ENCODE data around the gene SH3RF1.

SH3RF1 gene

GRCh38 chr4:169119536-169119935 lies 151.2 kb downstream of the SH3RF1 start:
- DNase-seq (ENCODE audit: low spot score), result no peak
- Histone ChIP-seq H2BK15ac (ENCODE audit: low read length) (no peak overlapping the region), H2AFZ (ENCODE audit: low read length) (no peak overlapping the region), H2BK12ac (ENCODE audit: low read length) (no peak overlapping the region), H3K18ac (ENCODE audit: low read length) (no peak overlapping the region), H3K9me3 (replicated peaks in 1 of 2; ENCODE audit: control insufficient read depth in 2 of 2, insufficient read depth in 1 of 2, low read depth in 1 of 2, low read length in 2 of 2) (no peaks in the 10 kb centered on the region), H4K8ac (ENCODE audit: low read depth, low read length) (no peak overlapping the region), H3K36me3 (replicated peaks in 1 of 2; ENCODE audit: control insufficient read depth in 2 of 2, insufficient read depth in 2 of 2, low read length in 2 of 2) (peaks cover 21 to 89% of the 10 kb centered on the region in 2 donors), H3K23ac (ENCODE audit: low read depth, low read length, poor library complexity) (no peak overlapping the region), H3K4me3 (ENCODE audit: low read length in 2 of 2) (no peak overlapping the region), H4K91ac (ENCODE audit: low read depth, low read length, poor library complexity) (no peak overlapping the region), H3K27me3 (ENCODE audit: control insufficient read depth in 3 of 3, insufficient read depth in 3 of 3, low read depth in 1 of 3, low read length in 3 of 3) (no peaks in the 10 kb centered on the region), H3K4me1 (ENCODE audit: control insufficient read depth in 2 of 2, insufficient read depth in 1 of 2, low read depth in 1 of 2, low read length in 2 of 2) (peaks cover 0 to 3% of the 10 kb centered on the region in 2 donors), H2AK5ac (ENCODE audit: low read depth, low read length) (no peak overlapping the region), H2BK120ac (ENCODE audit: low read depth, low read length) (no peak overlapping the region), H2BK5ac (ENCODE audit: low read length) (no peak overlapping the region), H3K9ac (ENCODE audit: low read depth, low read length, poor library complexity) (no peak overlapping the region), H3K4ac (ENCODE audit: low read length) (no peak overlapping the region), H3K27ac (replicated peaks; ENCODE audit: low read length) (no peak overlapping the region), H3K14ac (ENCODE audit: low read length) (no peak overlapping the region), H3K4me2 (ENCODE audit: insufficient read depth, low read length, poor library complexity, severe bottlenecking) (no peak overlapping the region), H3K79me1 (ENCODE audit: low read depth, low read length) (no peaks in the 10 kb centered on the region)
- no CpG with 5 or more reads among the region's 3 CpGs for WGBS, 2 donors (ENCODE audit: extremely low coverage in 2 of 2, insufficient read length in 2 of 2, insufficient replicate concordance in 1 of 2)

GRCh38 chr4:169117591-169118081 lies 153.1 kb downstream of the SH3RF1 start:
- WGBS, 2 donors (ENCODE audit: extremely low coverage in 2 of 2, insufficient read length in 2 of 2, insufficient replicate concordance in 1 of 2), result 100% methylated on average over 1 of the region's 7 CpGs
- Histone ChIP-seq H3K4ac (ENCODE audit: low read length) (no peak overlapping the region), H3K4me2 (ENCODE audit: insufficient read depth, low read length, poor library complexity, severe bottlenecking) (no peak overlapping the region), H3K23ac (ENCODE audit: low read depth, low read length, poor library complexity) (no peak overlapping the region), H3K18ac (ENCODE audit: low read length) (no peak overlapping the region), H3K27ac (replicated peaks; ENCODE audit: low read length) (no peak overlapping the region), H4K8ac (ENCODE audit: low read depth, low read length) (no peak overlapping the region), H2BK15ac (ENCODE audit: low read length) (no peak overlapping the region), H2AFZ (ENCODE audit: low read length) (no peak overlapping the region), H3K36me3 (replicated peaks in 1 of 2; ENCODE audit: control insufficient read depth in 2 of 2, insufficient read depth in 2 of 2, low read length in 2 of 2) (peaks cover 26 to 96% of the 10 kb centered on the region in 2 donors), H3K27me3 (ENCODE audit: control insufficient read depth in 3 of 3, insufficient read depth in 3 of 3, low read depth in 1 of 3, low read length in 3 of 3) (no peaks in the 10 kb centered on the region), H3K9ac (ENCODE audit: low read depth, low read length, poor library complexity) (no peak overlapping the region), H2BK5ac (ENCODE audit: low read length) (no peak overlapping the region), H2BK12ac (ENCODE audit: low read length) (no peak overlapping the region), H2BK120ac (ENCODE audit: low read depth, low read length) (no peak overlapping the region), H4K91ac (ENCODE audit: low read depth, low read length, poor library complexity) (no peak overlapping the region), H3K4me3 (ENCODE audit: low read length in 2 of 2) (no peak overlapping the region), H3K9me3 (replicated peaks in 1 of 2; ENCODE audit: control insufficient read depth in 2 of 2, insufficient read depth in 1 of 2, low read depth in 1 of 2, low read length in 2 of 2) (no peaks in the 10 kb centered on the region), H3K79me1 (ENCODE audit: low read depth, low read length) (no peaks in the 10 kb centered on the region), H2AK5ac (ENCODE audit: low read depth, low read length) (no peak overlapping the region), H3K4me1 (ENCODE audit: control insufficient read depth in 2 of 2, insufficient read depth in 1 of 2, low read depth in 1 of 2, low read length in 2 of 2) (peaks cover 0 to 2% of the 10 kb centered on the region in 2 donors), H3K14ac (ENCODE audit: low read length) (no peak overlapping the region)
- DNase-seq (ENCODE audit: low spot score), result no peak

- H3K14ac ChIP-seq (ENCODE audit: low read length), result no peak overlapping the region
- H3K4me3 ChIP-seq (ENCODE audit: low read length in 2 of 2), result no peak overlapping the region
- no peaks in the 10 kb centered on the region for H3K79me1 ChIP-seq (ENCODE audit: low read depth, low read length)
- no peak overlapping the region for H3K4ac ChIP-seq (ENCODE audit: low read length)
- DNase-seq (ENCODE audit: low spot score), result no peak
- no peak overlapping the region for H3K4me2 ChIP-seq (ENCODE audit: insufficient read depth, low read length, poor library complexity, severe bottlenecking)
- WGBS, 2 donors (ENCODE audit: extremely low coverage in 2 of 2, insufficient read length in 2 of 2, insufficient replicate concordance in 1 of 2), result no CpG with 5 or more reads among the region's 12 CpGs
- no peak overlapping the region for H3K9ac ChIP-seq (ENCODE audit: low read depth, low read length, poor library complexity)
- peak overlapping the region; percentile 7 for H4K8ac ChIP-seq (ENCODE audit: low read depth, low read length)
- no peak overlapping the region for H4K91ac ChIP-seq (ENCODE audit: low read depth, low read length, poor library complexity)
- H3K27ac ChIP-seq (replicated peaks; ENCODE audit: low read length), result no peak overlapping the region
- no peak overlapping the region for H2BK5ac ChIP-seq (ENCODE audit: low read length)
- H2BK15ac ChIP-seq (ENCODE audit: low read length), result no peak overlapping the region
- peak overlapping the region; percentile 33 for H2BK12ac ChIP-seq (ENCODE audit: low read length)
- peaks cover 26 to 97% of the 10 kb centered on the region in 2 donors for H3K36me3 ChIP-seq (replicated peaks in 1 of 2; ENCODE audit: control insufficient read depth in 2 of 2, insufficient read depth in 2 of 2, low read length in 2 of 2)
- H2BK120ac ChIP-seq (ENCODE audit: low read depth, low read length), result no peak overlapping the region
- H3K4me1 ChIP-seq (ENCODE audit: control insufficient read depth in 2 of 2, insufficient read depth in 1 of 2, low read depth in 1 of 2, low read length in 2 of 2), result peaks cover 0 to 2% of the 10 kb centered on the region in 2 donors
- H3K9me3 ChIP-seq (replicated peaks in 1 of 2; ENCODE audit: control insufficient read depth in 2 of 2, insufficient read depth in 1 of 2, low read depth in 1 of 2, low read length in 2 of 2), result no peaks in the 10 kb centered on the region
- H2AFZ ChIP-seq (ENCODE audit: low read length), result no peak overlapping the region
- H3K18ac ChIP-seq (ENCODE audit: low read length), result peak overlapping the region; percentile 11
- H3K27me3 ChIP-seq (ENCODE audit: control insufficient read depth in 3 of 3, insufficient read depth in 3 of 3, low read depth in 1 of 3, low read length in 3 of 3), result no peaks in the 10 kb centered on the region
- no peak overlapping the region for H3K23ac ChIP-seq (ENCODE audit: low read depth, low read length, poor library complexity)
- no peak overlapping the region for H2AK5ac ChIP-seq (ENCODE audit: low read depth, low read length)
Measured at GRCh38 chr4:169116270-169116901, 154.4 kb downstream of the SH3RF1 start.

GRCh38 chr4:169115897-169116254 lies 154.9 kb downstream of the SH3RF1 start:
- Histone ChIP-seq H3K4ac (ENCODE audit: low read length) (no peak overlapping the region), H2BK15ac (ENCODE audit: low read length) (no peak overlapping the region), H3K18ac (ENCODE audit: low read length) (no peak overlapping the region), H3K9ac (ENCODE audit: low read depth, low read length, poor library complexity) (no peak overlapping the region), H2AFZ (ENCODE audit: low read length) (no peak overlapping the region), H3K4me2 (ENCODE audit: insufficient read depth, low read length, poor library complexity, severe bottlenecking) (no peak overlapping the region), H2AK5ac (ENCODE audit: low read depth, low read length) (no peak overlapping the region), H3K9me3 (replicated peaks in 1 of 2; ENCODE audit: control insufficient read depth in 2 of 2, insufficient read depth in 1 of 2, low read depth in 1 of 2, low read length in 2 of 2) (no peaks in the 10 kb centered on the region), H2BK120ac (ENCODE audit: low read depth, low read length) (no peak overlapping the region), H3K27ac (replicated peaks; ENCODE audit: low read length) (no peak overlapping the region), H2BK12ac (ENCODE audit: low read length) (no peak overlapping the region), H3K4me3 (ENCODE audit: low read length in 2 of 2) (no peak overlapping the region), H4K8ac (ENCODE audit: low read depth, low read length) (no peak overlapping the region), H3K79me1 (ENCODE audit: low read depth, low read length) (no peaks in the 10 kb centered on the region), H3K36me3 (replicated peaks in 1 of 2; ENCODE audit: control insufficient read depth in 2 of 2, insufficient read depth in 2 of 2, low read length in 2 of 2) (peaks cover 23 to 97% of the 10 kb centered on the region in 2 donors), H4K91ac (ENCODE audit: low read depth, low read length, poor library complexity) (no peak overlapping the region), H3K23ac (ENCODE audit: low read depth, low read length, poor library complexity) (no peak overlapping the region), H3K27me3 (ENCODE audit: control insufficient read depth in 3 of 3, insufficient read depth in 3 of 3, low read depth in 1 of 3, low read length in 3 of 3) (no peaks in the 10 kb centered on the region), H3K4me1 (ENCODE audit: control insufficient read depth in 2 of 2, insufficient read depth in 1 of 2, low read depth in 1 of 2, low read length in 2 of 2) (peaks cover 0 to 2% of the 10 kb centered on the region in 2 donors), H3K14ac (ENCODE audit: low read length) (no peak overlapping the region), H2BK5ac (ENCODE audit: low read length) (no peak overlapping the region)
- DNase-seq (ENCODE audit: low spot score), result no peak
- no CpG with 5 or more reads among the region's 4 CpGs for WGBS, 2 donors (ENCODE audit: extremely low coverage in 2 of 2, insufficient read length in 2 of 2, insufficient replicate concordance in 1 of 2)
